ENCODE results near the gene GK2. TPM values are rescaled to one million over a fixed set of nuclear protein-coding genes. Genes with fewer than 3 reads are reported as not detected.

Gene GK2
- total RNA-seq, 1 experiment from 2014 or later, result not detected

GRCh38 chr4:79364061-79364460, 44.0 kb downstream of the GK2 start:
- intact Hi-C loops (cut with micrococcal nuclease), result no loop called here
- DNase-seq (ENCODE audit: unreplicated experiment), result no peak
- TF ChIP-seq CTCF (IDR thresholded peaks at IDR 0.05; ENCODE audit: unreplicated experiment), result no peak
- Mint-ChIP-seq H3K27me3 (ENCODE audit: insufficient read depth, unreplicated experiment) (peaks cover 3% of the 10 kb centered on the region), H3K9me3 (ENCODE audit: unreplicated experiment) (no peaks in the 10 kb centered on the region), H3K27ac (ENCODE audit: low read depth, unreplicated experiment) (no peak overlapping the region), H3K4me3 (ENCODE audit: unreplicated experiment) (no peak overlapping the region), H3K36me3 (ENCODE audit: insufficient read depth, unreplicated experiment) (no peaks in the 10 kb centered on the region), H3K4me1 (ENCODE audit: insufficient read depth, unreplicated experiment) (no peaks in the 10 kb centered on the region)
- CTCF ChIA-PET, result no interaction called here
- POLR2A ChIA-PET, result no interaction called here
- BruUV-seq (replicated peaks), result no TSS peak

- no peak for DNase-seq (ENCODE audit: unreplicated experiment)
- ChIA-PET POLR2A (interaction anchor here (0.7 kb wide), 1 partner anchor 53 kb away, joined by 3 read pairs; no protein-coding TSS in a partner anchor), CTCF (no interaction called here)
- Mint-ChIP-seq H3K27ac (ENCODE audit: low read depth, unreplicated experiment) (no peak overlapping the region), H3K4me3 (ENCODE audit: unreplicated experiment) (no peak overlapping the region), H3K36me3 (ENCODE audit: insufficient read depth, unreplicated experiment) (no peaks in the 10 kb centered on the region), H3K4me1 (ENCODE audit: insufficient read depth, unreplicated experiment) (no peaks in the 10 kb centered on the region), H3K9me3 (ENCODE audit: unreplicated experiment) (no peaks in the 10 kb centered on the region), H3K27me3 (ENCODE audit: insufficient read depth, unreplicated experiment) (no peaks in the 10 kb centered on the region)
- BruUV-seq (replicated peaks), result no TSS peak
- intact Hi-C loops (cut with micrococcal nuclease), result no loop called here
- TF ChIP-seq CTCF (IDR thresholded peaks at IDR 0.05; ENCODE audit: unreplicated experiment), result no peak
Measured at GRCh38 chr4:79362626-79363025, 45.4 kb downstream of the GK2 start.

GRCh38 chr4:79360006-79360405, 48.0 kb downstream of the GK2 start:
- POLR2A ChIA-PET, result no interaction called here
- no peak for DNase-seq (ENCODE audit: unreplicated experiment)
- CTCF ChIA-PET, result no interaction called here
- no peak for TF ChIP-seq CTCF (IDR thresholded peaks at IDR 0.05; ENCODE audit: unreplicated experiment)
- BruUV-seq (replicated peaks), result no TSS peak
- no peak overlapping the region for H3K27ac Mint-ChIP-seq (ENCODE audit: low read depth, unreplicated experiment)
- no peak overlapping the region for H3K4me3 Mint-ChIP-seq (ENCODE audit: unreplicated experiment)
- H3K9me3 Mint-ChIP-seq (ENCODE audit: unreplicated experiment), result no peaks in the 10 kb centered on the region
- H3K4me1 Mint-ChIP-seq (ENCODE audit: insufficient read depth, unreplicated experiment), result no peaks in the 10 kb centered on the region
- no peaks in the 10 kb centered on the region for H3K36me3 Mint-ChIP-seq (ENCODE audit: insufficient read depth, unreplicated experiment)
- H3K27me3 Mint-ChIP-seq (ENCODE audit: insufficient read depth, unreplicated experiment), result no peaks in the 10 kb centered on the region
- intact Hi-C loops (cut with micrococcal nuclease), result no loop called here

DNA sequence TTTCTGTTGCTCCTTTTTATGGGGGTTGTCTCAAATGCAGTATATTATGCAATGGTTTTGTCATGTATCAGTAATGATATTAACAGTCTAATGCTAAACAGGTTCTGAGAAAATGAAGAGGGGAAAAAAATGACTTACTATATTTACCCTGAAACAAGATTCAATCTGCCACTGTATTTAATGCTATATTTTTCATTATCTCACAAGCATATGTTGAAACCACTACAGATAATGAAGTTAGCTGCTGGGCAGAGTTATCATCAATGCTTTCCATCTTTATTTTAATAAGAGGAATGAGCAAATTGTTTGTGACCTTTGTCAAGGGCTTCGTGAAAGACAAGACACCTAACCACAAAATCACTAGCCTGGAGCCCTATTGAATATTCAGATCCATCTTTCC, 49.6 kb downstream of the GK2 start:
- ChIA-PET CTCF (no interaction called here), POLR2A (no interaction called here)
- H3K4me3 Mint-ChIP-seq (ENCODE audit: unreplicated experiment), result no peak overlapping the region
- no peak overlapping the region for H3K27ac Mint-ChIP-seq (ENCODE audit: low read depth, unreplicated experiment)
- no peaks in the 10 kb centered on the region for H3K36me3 Mint-ChIP-seq (ENCODE audit: insufficient read depth, unreplicated experiment)
- TF ChIP-seq CTCF (IDR thresholded peaks at IDR 0.05; ENCODE audit: unreplicated experiment), result no peak
- BruUV-seq (replicated peaks), result no TSS peak
- DNase-seq (ENCODE audit: unreplicated experiment), result no peak
- H3K4me1 Mint-ChIP-seq (ENCODE audit: insufficient read depth, unreplicated experiment), result no peaks in the 10 kb centered on the region
- no peaks in the 10 kb centered on the region for H3K9me3 Mint-ChIP-seq (ENCODE audit: unreplicated experiment)
- H3K27me3 Mint-ChIP-seq (ENCODE audit: insufficient read depth, unreplicated experiment), result no peaks in the 10 kb centered on the region
- intact Hi-C loops (cut with micrococcal nuclease), result no loop called here
